ENCODE data around the gene KPNA3. TPM values are rescaled to one million over a fixed set of nuclear protein-coding genes. Genes with fewer than 3 reads are reported as not detected.
"Not testable (repeated sequence)": the region's sequence is repeated elsewhere in the genome, so short reads cannot be mapped to it uniquely, and the experiment has no call there.

KPNA3 gene
- total RNA-seq, 2 donors from 2014 or later: 19.1 to 25.1 TPM

DNA sequence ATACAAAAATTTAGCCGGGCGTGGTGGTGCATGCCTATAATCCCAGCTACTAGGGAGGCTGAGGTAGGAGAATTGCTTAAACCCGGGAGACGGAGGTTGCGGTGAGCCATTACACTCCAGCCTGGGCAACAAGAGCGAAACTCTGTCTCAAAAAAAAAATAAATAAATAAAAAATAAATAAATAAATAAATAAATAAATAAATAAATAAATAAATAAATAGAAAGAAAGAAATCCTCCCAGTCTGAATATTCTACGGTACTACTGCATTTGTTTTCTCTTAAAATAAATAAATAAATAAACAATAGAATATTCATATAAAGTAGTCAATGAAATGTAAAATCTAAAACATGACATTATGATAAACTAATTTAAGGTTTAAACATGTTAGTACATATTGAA lies 88.2 kb downstream of the KPNA3 start:
- not testable (repeated sequence) for H3K27me3 Mint-ChIP-seq; H3K4me1 Mint-ChIP-seq; ATAC-seq; DNase-seq; H3K4me3 Mint-ChIP-seq; H3K36me3 Mint-ChIP-seq (ENCODE audit: low read depth); H3K27ac Mint-ChIP-seq; H3K9me3 ChIP-seq (ENCODE audit: control insufficient read depth, low read length, poor library complexity, severe bottlenecking)

DNA sequence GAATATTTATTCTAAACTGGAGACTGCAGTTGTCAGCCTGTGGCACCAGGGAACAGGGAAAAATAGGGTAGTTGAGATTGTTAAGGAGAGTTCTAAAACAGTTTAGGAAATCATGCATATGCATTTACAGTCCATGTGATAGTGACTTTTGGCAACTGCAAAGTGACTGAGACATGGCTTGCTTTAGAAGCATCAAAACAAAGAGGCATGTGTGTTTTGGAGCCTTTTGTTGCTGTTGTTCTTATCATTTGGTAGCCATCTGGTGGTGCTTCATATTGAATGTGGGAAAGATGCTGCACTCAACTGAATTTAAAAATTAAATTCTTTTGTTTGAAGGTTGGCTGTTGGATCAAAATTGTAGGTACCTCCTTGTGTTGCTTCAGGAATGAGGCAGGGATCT lies 91.0 kb downstream of the KPNA3 start:
- no peak for ATAC-seq
- H3K9me3 ChIP-seq (ENCODE audit: control insufficient read depth, low read length, poor library complexity, severe bottlenecking): no peaks in the 10 kb centered on the region
- Mint-ChIP-seq H3K4me1 (peaks cover 2% of the 10 kb centered on the region), H3K4me3 (no peak overlapping the region), H3K27ac (peak overlapping the region; percentile 51), H3K27me3 (no peaks in the 10 kb centered on the region), H3K36me3 (ENCODE audit: low read depth) (peaks cover 2% of the 10 kb centered on the region)
- no peak for DNase-seq

DNA sequence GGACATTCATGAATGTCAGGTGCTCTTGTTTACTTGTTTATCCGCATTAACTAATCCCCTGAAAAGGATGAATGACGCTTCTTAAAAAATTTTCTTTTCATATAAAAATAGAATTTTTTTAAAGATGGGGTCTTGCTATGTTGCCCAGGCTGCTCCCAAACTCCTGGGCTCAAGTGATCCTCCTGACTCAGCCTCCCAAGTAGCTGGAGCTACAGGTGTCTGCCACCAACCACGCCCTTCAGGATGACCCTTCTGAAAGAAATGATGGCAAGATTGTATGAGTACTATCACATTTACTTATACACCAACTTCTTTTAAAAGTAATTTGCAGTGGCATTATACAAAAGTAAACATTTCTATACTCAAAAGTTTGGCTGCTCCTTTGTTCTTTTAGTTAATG lies 95.0 kb downstream of the KPNA3 start:
- ATAC-seq (no peak), DNase-seq (no peak)
- no peaks in the 10 kb centered on the region for H3K27me3 Mint-ChIP-seq
- no peak overlapping the region for H3K27ac Mint-ChIP-seq
- H3K9me3 ChIP-seq (ENCODE audit: control insufficient read depth, low read length, poor library complexity, severe bottlenecking): no peaks in the 10 kb centered on the region
- no peaks in the 10 kb centered on the region for H3K36me3 Mint-ChIP-seq (ENCODE audit: low read depth)
- peaks cover 5% of the 10 kb centered on the region for H3K4me1 Mint-ChIP-seq
- no peak overlapping the region for H3K4me3 Mint-ChIP-seq

DNA sequence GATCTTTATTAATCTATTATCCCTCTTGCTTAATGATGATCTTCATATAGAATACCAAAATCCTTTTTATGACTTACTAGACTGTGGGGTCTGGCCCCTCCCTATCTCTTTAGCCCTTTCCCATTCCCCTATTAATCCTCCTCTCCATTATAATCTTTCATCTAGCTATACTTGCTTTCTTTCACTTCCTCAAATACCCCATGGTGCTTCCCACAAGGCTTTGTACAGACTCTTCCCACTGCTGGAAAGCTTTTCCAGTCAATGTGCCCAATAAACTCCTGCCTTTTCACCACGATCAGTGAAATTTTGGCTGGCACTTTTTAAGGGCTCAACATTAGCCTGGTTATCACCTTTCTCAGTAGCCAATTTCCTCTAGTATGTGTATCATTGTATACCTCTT lies 98.0 kb downstream of the KPNA3 start:
- H3K4me3 Mint-ChIP-seq: no peak overlapping the region
- no peaks in the 10 kb centered on the region for H3K36me3 Mint-ChIP-seq (ENCODE audit: low read depth)
- no peaks in the 10 kb centered on the region for H3K27me3 Mint-ChIP-seq

DNA sequence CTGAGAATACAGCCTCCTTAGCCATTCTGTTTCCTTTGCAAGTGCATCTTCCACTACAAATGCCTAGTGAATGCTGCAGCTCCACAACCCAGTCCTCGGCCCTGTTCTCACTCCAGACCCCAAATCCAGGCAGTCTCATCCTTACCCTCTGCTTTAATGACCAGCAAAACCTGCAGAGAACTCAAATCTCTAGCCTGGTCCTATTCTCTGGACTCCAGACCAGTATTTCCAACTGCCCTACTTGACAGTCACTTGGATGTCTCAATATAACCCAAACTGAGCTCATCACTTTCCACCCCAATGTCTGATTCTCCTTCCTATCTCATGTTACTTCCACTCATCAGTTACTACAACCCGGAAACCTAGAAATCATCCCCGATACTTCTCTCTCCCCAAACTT lies 98.6 kb downstream of the KPNA3 start:
- Mint-ChIP-seq H3K27ac (no peak overlapping the region), H3K27me3 (no peaks in the 10 kb centered on the region), H3K4me3 (peak overlapping the region; percentile 61), H3K4me1 (peaks cover 13% of the 10 kb centered on the region), H3K36me3 (ENCODE audit: low read depth) (no peaks in the 10 kb centered on the region)
- no peaks in the 10 kb centered on the region for H3K9me3 ChIP-seq (ENCODE audit: control insufficient read depth, low read length, poor library complexity, severe bottlenecking)
- ATAC-seq (no peak), DNase-seq (no peak)

More for the DNA sequence above, 98.0 kb downstream of the KPNA3 start:
- DNase-seq: no peak
- ATAC-seq: no peak
- Mint-ChIP-seq H3K27ac (no peak overlapping the region), H3K4me1 (peaks cover 13% of the 10 kb centered on the region)
- H3K9me3 ChIP-seq (ENCODE audit: control insufficient read depth, low read length, poor library complexity, severe bottlenecking): no peaks in the 10 kb centered on the region

DNA sequence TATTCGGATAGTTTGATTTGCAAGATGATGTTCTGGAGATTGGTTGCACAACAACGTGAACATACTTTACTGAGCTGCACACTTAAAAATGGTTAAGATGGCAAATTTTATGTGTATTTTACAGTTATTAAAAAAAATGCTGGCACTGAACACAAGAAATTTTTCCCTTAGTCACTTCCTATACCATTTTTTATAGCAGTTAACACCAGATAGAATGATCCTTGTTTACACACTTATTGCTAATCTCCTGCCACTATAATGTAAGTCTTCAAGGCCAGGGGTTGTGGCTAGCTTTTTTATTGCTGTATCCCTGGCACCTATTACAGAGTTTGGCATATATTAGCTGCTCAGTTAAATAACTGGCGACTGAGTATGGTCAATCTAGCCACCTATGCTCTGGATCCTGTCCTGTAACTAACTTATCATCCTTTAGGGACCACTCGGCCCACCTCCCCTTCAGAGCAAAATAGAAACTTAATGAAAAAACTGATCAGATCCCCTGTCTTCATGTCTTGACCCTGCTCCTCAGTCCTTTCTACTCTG lies 99.2 kb downstream of the KPNA3 start:
- H3K27ac Mint-ChIP-seq: no peak overlapping the region
- no peaks in the 10 kb centered on the region for H3K36me3 Mint-ChIP-seq (ENCODE audit: low read depth)
- no peak for DNase-seq
- ATAC-seq: no peak
- H3K9me3 ChIP-seq (ENCODE audit: control insufficient read depth, low read length, poor library complexity, severe bottlenecking): no peaks in the 10 kb centered on the region
- H3K27me3 Mint-ChIP-seq: no peaks in the 10 kb centered on the region
- H3K4me3 Mint-ChIP-seq: peak overlapping the region; percentile 61
- peaks cover 13% of the 10 kb centered on the region for H3K4me1 Mint-ChIP-seq

DNA sequence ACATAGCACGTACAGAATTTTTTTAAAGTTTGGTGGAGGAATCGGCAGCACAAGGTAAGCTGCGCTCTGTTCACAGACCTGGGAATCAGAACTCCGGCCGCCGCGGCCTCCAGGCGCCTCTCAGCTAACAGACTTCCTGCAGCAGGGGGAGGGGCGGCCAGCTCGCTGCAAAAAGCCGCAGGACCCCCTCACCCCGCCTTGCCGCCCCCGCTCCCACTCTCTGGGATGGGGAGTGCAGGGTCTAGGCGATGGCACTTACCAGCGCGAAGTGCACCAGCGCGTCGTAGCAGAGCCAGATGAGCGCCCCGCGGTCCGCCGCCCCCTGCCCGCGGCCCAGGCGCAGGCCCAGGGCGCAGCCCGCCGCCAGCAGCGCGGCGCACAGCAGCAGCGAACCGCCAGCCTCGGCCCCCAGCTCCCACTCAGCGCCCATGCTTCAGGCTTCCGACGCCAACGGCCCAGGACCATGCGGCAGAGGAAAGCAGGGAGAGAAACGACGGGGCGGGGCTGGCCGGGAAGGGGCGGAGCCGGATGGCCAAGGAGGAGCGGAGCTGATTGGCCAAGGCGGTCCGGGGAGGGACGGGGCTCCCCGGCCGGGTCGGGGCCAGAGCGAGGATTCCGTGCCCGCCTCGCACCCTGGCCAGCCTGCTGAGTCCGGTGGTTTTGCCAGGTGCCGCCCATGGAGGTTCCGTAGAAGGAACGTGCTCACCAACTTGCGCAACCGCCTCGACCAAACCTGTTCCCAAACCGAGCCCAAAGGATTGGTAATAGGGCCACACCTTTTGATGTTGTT lies 101.3 kb downstream of the KPNA3 start, which contains the start of gene EBPL:
Gene EBPL, minus strand, starts transcription at position 492 of the 790 bp plus-strand sequence. Its CDS starts 62 bp downstream, at position 430.
- ATAC-seq (peak; percentile 97), DNase-seq (peak; percentile 59 to 83 (median 80))
- no peaks in the 10 kb centered on the region for H3K36me3 Mint-ChIP-seq (ENCODE audit: low read depth)
- peak within 1 kb of the TSS; percentile 62 for H3K27ac Mint-ChIP-seq
- no peaks in the 10 kb centered on the region for H3K27me3 Mint-ChIP-seq
- H3K9me3 ChIP-seq (ENCODE audit: control insufficient read depth, low read length, poor library complexity, severe bottlenecking): no peaks in the 10 kb centered on the region
- peaks cover 25% of the 10 kb centered on the region for H3K4me1 Mint-ChIP-seq
- H3K4me3 Mint-ChIP-seq: peak within 1 kb of the TSS; percentile 90

DNA sequence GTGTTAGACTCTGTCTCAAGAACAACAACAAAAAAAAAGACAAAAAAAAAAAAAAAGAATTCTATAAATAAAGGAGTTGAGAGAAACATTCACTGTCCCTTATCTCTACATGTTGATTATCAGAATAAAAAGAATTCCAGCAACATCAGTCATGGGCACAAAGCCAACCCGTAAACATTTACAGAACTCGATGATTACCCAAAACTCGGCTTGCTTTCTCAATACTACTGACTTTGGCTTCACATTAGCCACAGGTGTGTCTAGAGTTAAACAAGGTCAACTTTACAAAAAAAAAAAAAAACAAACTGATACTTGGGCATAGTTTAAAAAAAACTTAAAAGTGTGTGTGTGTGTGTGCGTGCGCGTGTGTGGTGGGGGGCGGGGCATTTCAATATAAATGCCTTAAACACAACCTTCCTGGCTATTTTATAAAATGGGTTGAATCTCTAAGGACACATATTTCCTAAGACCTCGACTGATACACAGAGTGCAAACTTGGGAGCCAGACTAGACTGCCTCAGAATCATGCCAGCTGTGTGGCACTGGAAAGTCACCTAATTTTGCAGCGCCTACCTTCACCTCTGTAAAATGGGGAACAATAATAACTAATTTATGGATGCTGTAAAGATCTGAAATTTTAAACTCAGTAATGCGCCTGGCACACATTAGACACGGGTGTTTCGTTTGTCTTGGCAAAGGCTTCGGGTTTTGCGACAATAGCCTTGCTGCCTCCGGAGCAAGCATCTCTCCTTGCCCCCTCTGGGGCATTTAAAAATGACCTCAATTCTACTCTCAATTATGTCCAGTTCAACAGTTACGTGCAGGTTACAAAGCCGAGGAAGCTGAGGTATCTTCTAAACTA lies 102.1 kb downstream of the KPNA3 start:
- Mint-ChIP-seq H3K27ac (peak overlapping the region; percentile 62), H3K4me1 (peaks cover 29% of the 10 kb centered on the region), H3K4me3 (peak overlapping the region; percentile 90), H3K36me3 (ENCODE audit: low read depth) (no peaks in the 10 kb centered on the region), H3K27me3 (no peaks in the 10 kb centered on the region)
- no peak for ATAC-seq
- no peaks in the 10 kb centered on the region for H3K9me3 ChIP-seq (ENCODE audit: control insufficient read depth, low read length, poor library complexity, severe bottlenecking)
- DNase-seq: no peak

DNA sequence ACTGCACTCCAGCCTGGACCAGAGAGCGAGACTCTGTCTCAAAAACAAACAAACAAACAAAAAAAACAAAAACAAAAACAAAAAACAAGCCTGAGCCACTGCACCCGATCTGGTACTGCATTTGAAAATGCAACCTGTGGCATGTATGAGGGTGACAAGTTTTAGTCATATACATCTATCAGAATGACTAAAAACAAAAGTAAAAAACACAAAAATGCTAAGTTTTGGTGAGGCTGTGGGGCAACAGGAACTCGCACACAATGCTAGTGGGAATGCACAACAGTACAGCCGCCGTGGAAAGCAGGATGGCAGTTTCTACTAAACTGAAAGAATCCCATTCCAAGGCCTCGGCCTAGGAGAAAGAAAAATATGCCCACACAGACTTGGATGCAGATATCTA lies 109.0 kb downstream of the KPNA3 start:
- no peak for DNase-seq
- Mint-ChIP-seq H3K36me3 (ENCODE audit: low read depth) (no peaks in the 10 kb centered on the region), H3K4me1 (peaks cover 18% of the 10 kb centered on the region), H3K27ac (peak overlapping the region; percentile 61), H3K27me3 (no peaks in the 10 kb centered on the region), H3K4me3 (no peak overlapping the region)
- no peak for ATAC-seq
- H3K9me3 ChIP-seq (ENCODE audit: control insufficient read depth, low read length, poor library complexity, severe bottlenecking): no peaks in the 10 kb centered on the region

DNA sequence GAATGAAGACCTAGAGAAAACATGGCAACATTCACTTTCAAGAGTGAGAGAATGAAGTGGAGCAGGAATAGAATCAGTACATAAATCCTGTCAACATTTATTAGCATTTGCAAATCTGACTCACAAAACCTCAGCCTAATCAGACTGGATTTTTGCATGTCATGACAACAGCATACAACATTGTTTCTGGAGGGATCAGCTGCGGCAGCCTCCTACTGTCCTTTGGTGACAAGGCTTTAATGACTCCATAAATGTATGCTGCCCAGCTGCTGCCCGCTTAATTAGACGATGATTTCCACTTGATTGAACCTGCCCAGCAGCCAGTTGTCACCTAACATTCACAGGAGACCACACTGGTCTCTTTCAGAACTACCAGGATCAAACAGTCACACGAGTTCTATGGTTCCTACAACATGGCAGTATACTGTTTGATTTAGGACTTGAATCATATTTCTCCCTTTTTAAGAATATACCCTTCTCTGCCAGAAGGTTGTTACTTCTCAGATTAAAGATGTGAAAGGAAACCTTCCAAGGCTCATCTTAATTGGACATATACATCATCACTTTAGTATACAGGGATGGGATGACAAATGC lies 110.5 kb downstream of the KPNA3 start:
- DNase-seq (no peak), ATAC-seq (no peak)
- Mint-ChIP-seq H3K27me3 (no peaks in the 10 kb centered on the region), H3K36me3 (ENCODE audit: low read depth) (no peaks in the 10 kb centered on the region), H3K4me1 (peaks cover 11% of the 10 kb centered on the region), H3K4me3 (no peak overlapping the region), H3K27ac (no peak overlapping the region)
- no peaks in the 10 kb centered on the region for H3K9me3 ChIP-seq (ENCODE audit: control insufficient read depth, low read length, poor library complexity, severe bottlenecking)

DNA sequence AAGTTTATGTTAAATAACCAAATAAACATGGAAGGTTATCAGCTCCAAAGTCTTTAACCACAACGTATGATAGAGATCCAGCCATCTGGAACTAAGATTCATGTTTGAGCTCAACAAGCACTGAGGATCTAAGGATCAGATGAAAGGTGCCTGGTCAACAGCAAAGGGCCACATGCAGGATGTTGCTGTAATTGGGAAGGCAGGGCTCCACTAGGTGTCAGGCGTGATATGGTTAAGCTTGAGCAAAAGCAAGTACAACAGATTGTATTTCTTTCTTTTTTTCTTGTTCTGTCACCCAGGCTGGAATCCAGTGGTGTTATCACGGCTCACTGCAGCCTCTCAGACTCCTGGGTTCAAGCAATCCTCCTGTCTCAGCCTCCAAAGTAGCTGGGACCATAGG lies 113.2 kb downstream of the KPNA3 start:
- Mint-ChIP-seq H3K27me3 (no peaks in the 10 kb centered on the region), H3K4me1 (no peaks in the 10 kb centered on the region), H3K27ac (no peak overlapping the region), H3K36me3 (ENCODE audit: low read depth) (no peaks in the 10 kb centered on the region), H3K4me3 (no peak overlapping the region)
- no peak for DNase-seq
- ATAC-seq: no peak
- H3K9me3 ChIP-seq (ENCODE audit: control insufficient read depth, low read length, poor library complexity, severe bottlenecking): no peaks in the 10 kb centered on the region

DNA sequence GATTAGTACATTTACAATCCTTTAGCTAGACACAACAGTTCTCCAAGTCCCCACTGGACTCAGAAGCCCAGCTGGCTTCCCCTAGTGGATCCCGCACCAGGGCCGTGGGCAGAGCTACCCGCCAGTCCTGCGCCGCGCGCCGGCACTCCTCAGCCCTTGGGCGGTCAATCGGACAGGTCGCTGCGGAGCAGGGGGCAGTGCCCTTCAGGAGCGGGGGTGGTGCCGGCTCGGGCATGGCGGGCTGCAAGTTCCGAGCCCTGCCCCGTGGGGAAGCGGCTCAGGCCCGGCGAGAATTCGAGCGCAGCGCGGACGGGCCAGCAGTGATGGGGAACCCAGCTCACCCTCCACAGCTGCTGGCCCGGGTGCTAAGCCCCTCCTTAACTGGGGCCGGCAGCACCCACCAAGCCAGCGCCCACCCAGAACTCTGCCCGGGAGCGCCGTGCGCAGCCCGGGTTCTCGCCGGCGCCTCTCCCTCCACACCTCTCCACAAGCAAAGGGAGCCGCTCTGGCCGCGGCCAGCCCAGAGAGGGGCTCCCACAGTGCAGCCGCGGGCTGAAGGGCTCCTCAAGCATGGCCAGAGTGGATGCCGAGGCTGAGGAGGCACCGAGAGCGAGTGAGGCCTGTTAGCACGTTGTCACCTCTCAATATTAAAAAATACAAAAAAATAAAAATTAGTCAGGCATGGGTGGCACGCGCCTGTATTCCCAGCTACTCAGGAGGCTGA lies 114.1 kb downstream of the KPNA3 start:
- no peak for ATAC-seq
- no peaks in the 10 kb centered on the region for H3K9me3 ChIP-seq (ENCODE audit: control insufficient read depth, low read length, poor library complexity, severe bottlenecking)
- H3K4me1 Mint-ChIP-seq: no peaks in the 10 kb centered on the region
- no peak for DNase-seq
- H3K36me3 Mint-ChIP-seq (ENCODE audit: low read depth): no peaks in the 10 kb centered on the region
- H3K27me3 Mint-ChIP-seq: no peaks in the 10 kb centered on the region
- no peak overlapping the region for H3K4me3 Mint-ChIP-seq
- H3K27ac Mint-ChIP-seq: no peak overlapping the region

Data from T-helper 17 cell (primary cell).